Liver (tissue), 3 donors: Measurements from ENCODE around the gene PABPN1L.

ENCODE experiments used
- ATF3 ChIP-seq: IDR thresholded peaks from 2 replicates; pipeline ENCODE4 v1.6.1; 2016; ENCODE audit warnings: antibody characterized with exemption
- CTCF ChIP-seq: fragments of 150-350 bp; IDR thresholded peaks from 2 replicates; pipeline ENCODE4 v1.5.1; 2017; ENCODE audit warnings: improper control_type of control experiment, low read depth, low read length; ENCODE audit not compliant: missing input control
- FOXA2 ChIP-seq: IDR thresholded peaks from 2 replicates; pipeline ENCODE4 v1.6.1; 2016; ENCODE audit warnings: antibody characterized with exemption
- GABPA ChIP-seq, 2 donors: IDR thresholded peaks in 1 of 2; conservative IDR thresholded peaks in 1 of 2; 2 replicates each; pipeline ENCODE4 v1.6.1; 2016; ENCODE audit warnings: antibody characterized with exemption in 2 of 2, mild to moderate bottlenecking in 1 of 2, moderate library complexity in 1 of 2
- JUND ChIP-seq, 2 donors: IDR thresholded peaks; 2 replicates each; pipeline ENCODE4 v1.6.1; 2016; ENCODE audit warnings: antibody characterized with exemption in 2 of 2
- MAX ChIP-seq: IDR thresholded peaks from 2 replicates; pipeline ENCODE4 v1.6.1; 2016; ENCODE audit warnings: antibody characterized with exemption
- RAD21 ChIP-seq, 2 donors: IDR thresholded peaks; 2 replicates each; pipeline ENCODE4 v1.6.1; 2016; ENCODE audit warnings: antibody characterized with exemption in 2 of 2, mild to moderate bottlenecking in 2 of 2
- REST ChIP-seq: IDR thresholded peaks from 2 replicates; pipeline ENCODE4 v1.6.1; 2016; ENCODE audit warnings: antibody characterized with exemption, mild to moderate bottlenecking
- RXRA ChIP-seq, 2 donors: IDR thresholded peaks; 2 replicates each; pipeline ENCODE4 v1.6.1; 2017 to 2018; ENCODE audit warnings: antibody characterized with exemption in 2 of 2, mild to moderate bottlenecking in 1 of 2
- SP1 ChIP-seq: IDR thresholded peaks from 2 replicates; pipeline ENCODE4 v1.6.1; 2018; ENCODE audit warnings: antibody characterized with exemption, mild to moderate bottlenecking
- TAF1 ChIP-seq: conservative IDR thresholded peaks from 2 replicates; pipeline ENCODE4 v1.6.1; 2016; ENCODE audit warnings: antibody characterized with exemption, mild to moderate bottlenecking
- YY1 ChIP-seq: IDR thresholded peaks from 2 replicates; pipeline ENCODE4 v1.6.1; 2016; ENCODE audit warnings: antibody characterized with exemption, mild to moderate bottlenecking
- donor health status: healthy.
- donor health status: healthy.

DNA sequence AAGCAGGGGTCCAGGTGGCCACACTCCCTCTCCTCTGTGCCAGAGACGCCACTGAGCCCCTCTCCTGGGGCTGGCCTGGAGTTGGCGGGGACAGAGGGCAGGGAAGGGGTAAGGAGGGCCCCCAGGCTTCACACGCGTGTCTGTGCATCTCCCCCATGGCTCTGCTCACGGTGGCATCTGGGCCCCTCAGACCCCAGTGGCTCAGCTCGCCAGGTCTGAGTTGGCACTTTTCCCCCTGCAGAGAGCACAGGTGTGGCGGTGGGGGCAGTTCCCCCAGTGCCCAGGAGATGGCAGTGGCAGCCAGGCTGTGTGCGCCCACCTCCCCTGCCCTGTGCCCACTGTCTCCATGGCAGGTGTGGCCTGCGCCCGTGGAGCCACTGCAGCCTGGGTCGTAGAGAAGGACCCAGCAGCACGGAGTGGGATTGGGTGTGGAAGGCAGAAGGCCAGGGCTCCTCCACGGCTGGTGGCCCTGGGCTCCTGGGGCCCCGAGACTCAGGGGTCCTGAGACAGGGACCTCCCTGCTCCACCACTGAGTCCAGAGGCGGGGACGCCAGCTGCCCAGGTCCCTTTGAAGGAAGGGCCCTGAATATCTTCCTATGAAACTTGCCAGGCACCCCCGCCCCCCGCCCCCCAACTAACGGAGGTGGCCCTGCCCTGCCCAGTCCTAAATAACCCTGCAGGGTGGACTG is 50.4 kb downstream of the PABPN1L start:
- TF ChIP-seq CTCF, result peak; percentile 68
- TF ChIP-seq SP1, result no peak
- TF ChIP-seq ATF3, result no peak
- TF ChIP-seq MAX, result no peak
- no peak for TF ChIP-seq JUND (IDR thresholded peaks at IDR 0.05)
- TF ChIP-seq GABPA (IDR thresholded peaks at IDR 0.05 in 1 of 2, conservative IDR thresholded peaks at IDR 0.05 in 1 of 2), result no peak
- TF ChIP-seq YY1, result no peak
- no peak for TF ChIP-seq REST
- TF ChIP-seq RAD21 (IDR thresholded peaks at IDR 0.05), result peak; percentile 73 to 90
- TF ChIP-seq FOXA2, result no peak
- TF ChIP-seq RXRA (IDR thresholded peaks at IDR 0.05), result no peak
- no peak for TF ChIP-seq TAF1
